Effector memory CD4-positive, alpha-beta T cell (primary cell): ENCODE results near the gene TNS3.

ENCODE experiments used
- DNase-seq, 3 donors: peaks; one replicate each; pipeline ENCODE4 v3.0.0-alpha.2; 2020
- H3K27ac ChIP-seq: 2 replicates; pipeline ENCODE4 v1.7.0; 2013; ENCODE audit warnings: mild to moderate bottlenecking, low read length, moderate library complexity; ENCODE audit not compliant: insufficient read depth, poor library complexity, severe bottlenecking
- H3K27me3 ChIP-seq: replicated peaks from 2 replicates; pipeline ENCODE4 v1.7.0; 2013; ENCODE audit warnings: mild to moderate bottlenecking, low read length; ENCODE audit not compliant: insufficient read depth, control insufficient read depth, poor library complexity, severe bottlenecking
- H3K36me3 ChIP-seq: 2 replicates; pipeline ENCODE4 v1.7.0; 2013; ENCODE audit warnings: mild to moderate bottlenecking, low read length, moderate library complexity; ENCODE audit not compliant: control insufficient read depth, insufficient read depth
- H3K4me1 ChIP-seq: 2 replicates; pipeline ENCODE4 v1.7.0; 2013; ENCODE audit warnings: low read length, mild to moderate bottlenecking; ENCODE audit not compliant: control insufficient read depth, insufficient read depth, poor library complexity, severe bottlenecking
- H3K4me3 ChIP-seq: 2 replicates; pipeline ENCODE4 v1.7.0; 2013; ENCODE audit warnings: low read length, low read depth, mild to moderate bottlenecking; ENCODE audit not compliant: insufficient read depth, poor library complexity, severe bottlenecking
- H3K9me3 ChIP-seq: 2 replicates; pipeline ENCODE4 v1.7.0; 2013; ENCODE audit warnings: mild to moderate bottlenecking, low read length, moderate library complexity; ENCODE audit not compliant: control insufficient read depth

The TNS3 gene

DNA sequence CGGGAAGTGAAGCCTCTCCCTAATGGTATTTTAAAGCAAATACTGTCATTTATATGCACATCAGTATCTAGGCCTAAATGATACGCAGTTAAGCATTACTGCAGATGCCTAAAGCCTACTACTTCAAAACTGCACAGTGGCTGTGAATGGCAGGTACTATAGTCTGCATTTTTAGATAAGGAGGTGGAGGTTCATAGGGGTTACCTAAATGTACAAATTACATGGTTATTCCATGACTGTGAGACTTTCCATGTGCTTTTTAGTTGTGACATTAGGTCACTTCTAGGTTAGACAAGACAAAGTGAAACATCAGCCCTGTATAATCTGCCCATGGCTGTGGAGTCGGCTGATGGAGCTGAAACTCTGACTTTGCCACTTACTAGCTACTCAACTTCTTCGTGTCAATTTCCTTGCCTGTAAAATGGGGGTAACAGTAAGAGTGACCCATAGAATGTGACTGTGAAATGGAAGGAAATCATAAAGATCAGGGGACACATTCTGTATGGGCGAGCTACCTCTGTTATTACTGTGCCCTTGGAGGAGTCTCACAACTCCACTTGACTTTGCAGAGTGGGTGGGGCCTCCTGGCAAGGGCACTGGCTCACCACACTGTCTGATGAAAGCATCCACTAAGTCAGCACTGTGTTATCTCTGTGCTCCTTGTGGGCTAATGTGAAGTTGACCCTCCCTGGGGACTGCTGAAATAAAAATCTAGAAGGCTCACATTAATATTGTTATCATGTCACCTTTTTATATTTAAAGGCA lies 239.4 kb downstream of the TNS3 start:
- Histone ChIP-seq H3K27me3 (no peaks in the 10 kb centered on the region), H3K4me1 (no peaks in the 10 kb centered on the region), H3K27ac (no peak overlapping the region), H3K36me3 (no peaks in the 10 kb centered on the region), H3K9me3 (no peaks in the 10 kb centered on the region), H3K4me3 (no peak overlapping the region)
- DNase-seq: no peak

DNA sequence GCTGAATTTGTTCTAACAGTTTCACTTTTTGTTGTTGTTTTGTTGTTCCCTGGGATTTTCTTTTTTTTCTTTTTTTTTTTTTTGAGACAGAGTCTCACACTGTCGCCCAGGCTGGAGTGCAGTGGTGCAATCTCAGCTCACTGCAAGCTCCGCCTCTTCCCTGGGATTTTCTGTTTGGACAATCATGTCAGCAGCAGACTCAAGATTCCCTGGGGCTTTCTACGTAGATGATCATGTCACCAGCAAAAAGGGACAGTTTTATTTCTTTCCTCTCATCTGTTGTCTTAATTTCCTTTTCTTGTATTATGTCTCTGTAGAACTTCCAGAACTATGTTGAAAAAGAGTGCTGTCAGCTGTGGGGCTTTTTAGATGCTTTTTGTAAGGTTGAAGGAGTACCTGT lies 241.4 kb downstream of the TNS3 start:
- no peak for DNase-seq
- H3K36me3 ChIP-seq: no peaks in the 10 kb centered on the region

DNA sequence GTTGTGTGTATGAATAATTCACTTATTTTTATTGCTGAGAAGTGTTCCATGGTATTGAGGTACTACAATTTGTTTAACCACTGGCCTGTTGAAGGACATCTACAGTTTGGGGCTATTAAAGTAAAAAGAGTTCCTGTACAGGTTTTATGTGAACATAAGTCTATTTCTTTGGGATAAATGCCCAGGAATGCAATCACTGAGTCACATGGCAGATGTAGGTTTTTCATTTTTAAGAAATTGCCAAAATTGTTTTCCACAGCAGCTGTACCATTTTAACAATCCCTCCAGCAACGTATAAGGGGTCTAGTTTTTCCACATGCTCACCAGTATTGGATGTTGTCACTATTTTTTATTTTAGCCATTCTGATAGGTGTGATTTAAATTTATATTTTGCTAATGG lies 243.9 kb downstream of the TNS3 start:
- DNase-seq: no peak
- Histone ChIP-seq H3K4me3 (no peak overlapping the region), H3K36me3 (no peaks in the 10 kb centered on the region)

More for the DNA sequence above, 241.4 kb downstream of the TNS3 start:
- Histone ChIP-seq H3K9me3 (no peaks in the 10 kb centered on the region), H3K4me1 (no peaks in the 10 kb centered on the region), H3K27ac (no peak overlapping the region), H3K4me3 (no peak overlapping the region), H3K27me3 (no peaks in the 10 kb centered on the region)

DNA sequence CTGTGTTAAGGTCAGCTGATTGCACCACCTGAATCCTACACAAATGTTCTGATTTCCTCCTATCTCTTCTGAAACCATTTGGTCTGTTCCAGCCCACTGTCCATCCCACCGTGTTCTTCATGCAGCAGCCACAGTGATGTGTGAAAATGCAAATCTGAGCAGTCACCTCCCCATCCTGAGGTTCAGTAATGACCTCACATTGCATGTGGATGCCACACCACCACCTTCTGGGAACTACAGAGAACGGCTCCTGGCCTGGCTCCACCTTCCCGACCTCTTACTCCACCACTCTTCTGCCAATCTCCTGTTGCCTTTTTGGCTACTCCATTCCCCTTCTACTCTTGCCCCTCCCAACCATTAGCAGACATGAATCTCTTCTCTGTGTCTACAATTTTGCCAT lies 244.4 kb downstream of the TNS3 start:
- Histone ChIP-seq H3K36me3 (no peaks in the 10 kb centered on the region), H3K4me1 (no peaks in the 10 kb centered on the region), H3K27ac (no peak overlapping the region), H3K27me3 (no peaks in the 10 kb centered on the region), H3K4me3 (no peak overlapping the region), H3K9me3 (no peaks in the 10 kb centered on the region)
- no peak for DNase-seq

More for the DNA sequence above, 243.9 kb downstream of the TNS3 start:
- no peak overlapping the region for H3K27ac ChIP-seq
- H3K9me3 ChIP-seq: no peaks in the 10 kb centered on the region
- H3K27me3 ChIP-seq: no peaks in the 10 kb centered on the region
- H3K4me1 ChIP-seq: no peaks in the 10 kb centered on the region

DNA sequence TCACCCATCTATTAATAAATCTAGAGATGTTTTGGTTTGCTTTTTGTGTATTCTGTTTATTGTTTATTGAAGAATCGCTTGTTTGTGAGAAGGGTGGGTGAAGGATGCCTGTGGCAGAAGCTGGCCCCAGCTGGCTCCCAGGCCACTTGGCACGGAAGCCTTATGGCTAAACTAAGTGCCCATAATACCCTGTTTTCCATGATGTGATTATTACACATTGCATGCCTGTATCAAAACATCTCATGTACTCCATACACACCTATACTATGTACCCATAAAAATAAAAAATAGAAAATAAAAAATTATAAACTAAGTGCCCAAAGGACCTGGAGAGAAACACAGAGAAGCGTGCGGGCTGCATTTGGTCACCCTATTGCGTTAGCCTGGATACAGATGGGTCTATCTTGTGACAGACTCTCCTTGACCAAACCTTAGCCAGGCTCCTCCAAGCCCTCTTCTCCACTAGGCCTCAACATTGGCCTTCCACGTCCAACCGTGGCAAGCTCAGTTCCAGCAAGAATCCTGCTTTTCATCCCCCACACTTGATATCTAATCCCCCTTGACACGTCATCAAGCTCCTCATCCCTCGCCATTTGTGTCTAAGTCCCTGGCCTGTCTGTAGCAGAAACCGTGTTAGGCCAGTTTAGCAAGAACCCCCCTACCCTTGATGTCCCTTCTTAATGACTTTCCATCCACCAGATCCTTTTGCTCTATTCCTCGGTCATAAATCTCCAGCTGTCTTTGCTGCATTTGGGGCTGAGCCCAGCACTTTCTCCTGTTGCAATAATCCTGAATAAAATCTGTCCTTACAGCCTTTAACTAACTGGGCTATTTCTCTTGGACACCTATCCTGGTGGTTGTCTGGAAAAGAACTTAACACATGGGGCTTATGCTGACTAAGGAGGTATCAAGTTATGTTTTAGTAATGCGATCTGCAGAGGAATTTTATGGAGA lies 245.2 kb downstream of the TNS3 start:
- no peaks in the 10 kb centered on the region for H3K4me1 ChIP-seq
- H3K4me3 ChIP-seq: no peak overlapping the region
- H3K27ac ChIP-seq: no peak overlapping the region
- no peaks in the 10 kb centered on the region for H3K9me3 ChIP-seq
- DNase-seq: no peak
- H3K27me3 ChIP-seq: no peaks in the 10 kb centered on the region
- no peaks in the 10 kb centered on the region for H3K36me3 ChIP-seq

DNA sequence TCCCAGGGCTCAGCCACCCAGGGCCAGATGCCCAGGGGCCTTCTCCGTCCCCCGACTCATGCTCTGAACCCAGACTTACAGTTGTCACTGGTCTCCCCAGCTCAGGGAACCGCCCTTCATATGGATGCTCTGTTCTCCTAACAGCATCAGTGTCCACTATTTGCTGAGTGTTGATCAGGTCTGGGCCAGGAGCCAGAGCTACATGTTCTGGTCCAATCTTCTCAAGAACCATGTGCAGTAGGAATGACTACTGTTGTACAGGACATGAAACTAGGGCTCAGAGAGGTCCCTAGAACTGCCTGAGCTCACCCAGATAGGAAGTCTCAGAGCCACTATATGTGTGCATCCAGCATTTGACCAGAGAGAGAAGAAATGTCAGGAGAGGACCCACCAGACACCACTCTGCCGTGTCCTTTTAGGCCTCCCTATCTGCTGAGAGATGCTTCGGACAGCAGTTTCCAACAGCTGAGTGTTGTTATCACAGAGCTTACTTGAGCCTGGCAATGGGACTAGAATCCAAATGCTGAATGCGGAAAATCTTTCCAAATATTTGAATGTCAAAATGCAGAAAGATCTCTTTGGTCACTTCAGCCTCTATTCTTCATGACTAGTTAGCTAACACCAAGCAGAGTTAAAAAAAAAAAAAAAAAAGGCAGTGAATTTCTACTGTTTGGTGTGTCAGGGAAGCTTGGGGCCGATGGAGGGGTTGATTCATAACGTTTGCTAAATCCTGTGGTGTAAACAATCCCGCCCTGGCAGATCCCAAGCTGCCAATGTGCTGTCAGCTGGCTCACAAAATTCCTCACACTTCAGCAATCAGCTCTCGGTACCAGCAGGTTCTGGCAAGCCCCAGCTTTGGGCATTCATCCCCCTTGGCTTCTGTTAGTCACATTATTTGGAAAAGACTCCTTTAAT lies 246.1 kb downstream of the TNS3 start:
- Histone ChIP-seq H3K27me3 (no peaks in the 10 kb centered on the region), H3K4me1 (no peaks in the 10 kb centered on the region), H3K27ac (no peak overlapping the region), H3K36me3 (no peaks in the 10 kb centered on the region), H3K9me3 (no peaks in the 10 kb centered on the region), H3K4me3 (no peak overlapping the region)
- DNase-seq: no peak

GRCh38 chr7:47335071-47335470 lies 246.8 kb downstream of the TNS3 start:
- DNase-seq: no peak
- H3K36me3 ChIP-seq: no peaks in the 10 kb centered on the region

GRCh38 chr7:47333959-47334358 lies 248.0 kb downstream of the TNS3 start:
- no peak overlapping the region for H3K4me3 ChIP-seq
- no peaks in the 10 kb centered on the region for H3K27me3 ChIP-seq
- no peaks in the 10 kb centered on the region for H3K4me1 ChIP-seq
- no peak overlapping the region for H3K27ac ChIP-seq
- no peaks in the 10 kb centered on the region for H3K9me3 ChIP-seq
- no peaks in the 10 kb centered on the region for H3K36me3 ChIP-seq
- DNase-seq: no peak

More at GRCh38 chr7:47335071-47335470, 246.8 kb downstream of the TNS3 start:
- H3K4me3 ChIP-seq: no peak overlapping the region
- no peaks in the 10 kb centered on the region for H3K27me3 ChIP-seq
- no peaks in the 10 kb centered on the region for H3K9me3 ChIP-seq
- H3K27ac ChIP-seq: no peak overlapping the region
- H3K4me1 ChIP-seq: no peaks in the 10 kb centered on the region

GRCh38 chr7:47333554-47333887 lies 248.4 kb downstream of the TNS3 start:
- H3K4me3 ChIP-seq: no peak overlapping the region
- no peak overlapping the region for H3K27ac ChIP-seq
- no peaks in the 10 kb centered on the region for H3K4me1 ChIP-seq
- H3K9me3 ChIP-seq: no peaks in the 10 kb centered on the region
- DNase-seq: no peak
- H3K36me3 ChIP-seq: no peaks in the 10 kb centered on the region
- no peaks in the 10 kb centered on the region for H3K27me3 ChIP-seq
